Measurements from ENCODE around the gene R3HDM2. TPM values are rescaled to one million over a fixed set of nuclear protein-coding genes. Genes with fewer than 3 reads are reported as not detected.

The R3HDM2 gene
- total and polyA plus RNA-seq, 4 donors = 7.4 to 28.9 (median 15.1) TPM

DNA sequence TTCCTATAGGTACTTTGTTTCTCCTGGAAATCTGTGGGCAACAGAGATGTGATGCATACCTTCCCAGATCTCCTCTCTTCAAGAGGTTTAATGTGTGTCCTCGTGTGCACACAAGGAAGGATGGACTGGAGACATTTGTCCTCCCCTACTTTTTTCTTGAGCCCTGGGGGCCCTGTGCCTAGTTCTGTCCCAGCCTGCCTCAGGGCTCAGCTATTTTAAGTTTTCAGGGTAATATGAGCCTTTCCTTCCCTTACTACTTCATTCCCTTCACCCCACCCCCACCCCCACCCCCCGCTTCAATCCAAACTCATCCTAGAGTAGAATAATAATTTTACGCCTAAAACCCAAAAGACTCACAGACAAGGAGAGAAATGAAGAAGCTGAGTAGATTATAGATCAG lies 180.3 kb downstream of the R3HDM2 start:
- no peak overlapping the region for H3K9ac ChIP-seq (ENCODE audit: low read depth in 1 of 2, low read length in 2 of 2)
- TF ChIP-seq GABPA (IDR thresholded peaks at IDR 0.05 in 1 of 2, conservative IDR thresholded peaks at IDR 0.05 in 1 of 2) = no peak
- TF ChIP-seq FOXA1 (IDR thresholded peaks at IDR 0.05) = no peak
- no peak for TF ChIP-seq NR2F2 (IDR thresholded peaks at IDR 0.05)
- TF ChIP-seq, protein P1, sequence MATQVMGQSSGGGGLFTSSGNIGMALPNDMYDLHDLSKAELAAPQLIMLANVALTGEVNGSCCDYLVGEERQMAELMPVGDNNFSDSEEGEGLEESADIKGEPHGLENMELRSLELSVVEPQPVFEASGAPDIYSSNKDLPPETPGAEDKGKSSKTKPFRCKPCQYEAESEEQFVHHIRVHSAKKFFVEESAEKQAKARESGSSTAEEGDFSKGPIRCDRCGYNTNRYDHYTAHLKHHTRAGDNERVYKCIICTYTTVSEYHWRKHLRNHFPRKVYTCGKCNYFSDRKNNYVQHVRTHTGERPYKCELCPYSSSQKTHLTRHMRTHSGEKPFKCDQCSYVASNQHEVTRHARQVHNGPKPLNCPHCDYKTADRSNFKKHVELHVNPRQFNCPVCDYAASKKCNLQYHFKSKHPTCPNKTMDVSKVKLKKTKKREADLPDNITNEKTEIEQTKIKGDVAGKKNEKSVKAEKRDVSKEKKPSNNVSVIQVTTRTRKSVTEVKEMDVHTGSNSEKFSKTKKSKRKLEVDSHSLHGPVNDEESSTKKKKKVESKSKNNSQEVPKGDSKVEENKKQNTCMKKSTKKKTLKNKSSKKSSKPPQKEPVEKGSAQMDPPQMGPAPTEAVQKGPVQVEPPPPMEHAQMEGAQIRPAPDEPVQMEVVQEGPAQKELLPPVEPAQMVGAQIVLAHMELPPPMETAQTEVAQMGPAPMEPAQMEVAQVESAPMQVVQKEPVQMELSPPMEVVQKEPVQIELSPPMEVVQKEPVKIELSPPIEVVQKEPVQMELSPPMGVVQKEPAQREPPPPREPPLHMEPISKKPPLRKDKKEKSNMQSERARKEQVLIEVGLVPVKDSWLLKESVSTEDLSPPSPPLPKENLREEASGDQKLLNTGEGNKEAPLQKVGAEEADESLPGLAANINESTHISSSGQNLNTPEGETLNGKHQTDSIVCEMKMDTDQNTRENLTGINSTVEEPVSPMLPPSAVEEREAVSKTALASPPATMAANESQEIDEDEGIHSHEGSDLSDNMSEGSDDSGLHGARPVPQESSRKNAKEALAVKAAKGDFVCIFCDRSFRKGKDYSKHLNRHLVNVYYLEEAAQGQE (IDR thresholded peaks at IDR 0.05) = no peak
- TF ChIP-seq EGR1 (IDR thresholded peaks at IDR 0.05; ENCODE audit: low read depth in 2 of 2) = no peak
- TF ChIP-seq HNF4G (IDR thresholded peaks at IDR 0.05) = no peak
- TF ChIP-seq JUND (IDR thresholded peaks at IDR 0.05) = no peak
- TF ChIP-seq, protein P2, sequence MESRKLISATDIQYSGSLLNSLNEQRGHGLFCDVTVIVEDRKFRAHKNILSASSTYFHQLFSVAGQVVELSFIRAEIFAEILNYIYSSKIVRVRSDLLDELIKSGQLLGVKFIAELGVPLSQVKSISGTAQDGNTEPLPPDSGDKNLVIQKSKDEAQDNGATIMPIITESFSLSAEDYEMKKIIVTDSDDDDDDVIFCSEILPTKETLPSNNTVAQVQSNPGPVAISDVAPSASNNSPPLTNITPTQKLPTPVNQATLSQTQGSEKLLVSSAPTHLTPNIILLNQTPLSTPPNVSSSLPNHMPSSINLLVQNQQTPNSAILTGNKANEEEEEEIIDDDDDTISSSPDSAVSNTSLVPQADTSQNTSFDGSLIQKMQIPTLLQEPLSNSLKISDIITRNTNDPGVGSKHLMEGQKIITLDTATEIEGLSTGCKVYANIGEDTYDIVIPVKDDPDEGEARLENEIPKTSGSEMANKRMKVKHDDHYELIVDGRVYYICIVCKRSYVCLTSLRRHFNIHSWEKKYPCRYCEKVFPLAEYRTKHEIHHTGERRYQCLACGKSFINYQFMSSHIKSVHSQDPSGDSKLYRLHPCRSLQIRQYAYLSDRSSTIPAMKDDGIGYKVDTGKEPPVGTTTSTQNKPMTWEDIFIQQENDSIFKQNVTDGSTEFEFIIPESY (IDR thresholded peaks at IDR 0.05) = no peak
- TF ChIP-seq SP1 (IDR thresholded peaks at IDR 0.05) = no peak
- TF ChIP-seq YY1 (IDR thresholded peaks at IDR 0.05) = no peak
- TF ChIP-seq RXRA (IDR thresholded peaks at IDR 0.05) = no peak
- TF ChIP-seq, protein P3, sequence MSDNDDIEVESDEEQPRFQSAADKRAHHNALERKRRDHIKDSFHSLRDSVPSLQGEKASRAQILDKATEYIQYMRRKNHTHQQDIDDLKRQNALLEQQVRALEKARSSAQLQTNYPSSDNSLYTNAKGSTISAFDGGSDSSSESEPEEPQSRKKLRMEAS (IDR thresholded peaks at IDR 0.05) = no peak
- no peak overlapping the region for H3K4me3 ChIP-seq (ENCODE audit: low read depth in 1 of 3, low read length in 3 of 3)
- no peaks in the 10 kb centered on the region for H3K27me3 ChIP-seq (ENCODE audit: control insufficient read depth in 4 of 4, insufficient read depth in 4 of 4, low read length in 3 of 4)
- no peaks in the 10 kb centered on the region for H3K4me1 ChIP-seq (ENCODE audit: control insufficient read depth in 4 of 4, insufficient read depth in 4 of 4, low read length in 3 of 4)
- 94% methylated on average over 3 of the region's 3 CpGs for WGBS
- H3K9me3 ChIP-seq (ENCODE audit: control insufficient read depth in 4 of 4, low read length in 3 of 4) = no peaks in the 10 kb centered on the region
- no peak for DNase-seq (ENCODE audit: low spot score)
- H3K27ac ChIP-seq (ENCODE audit: low read depth in 1 of 2, low read length in 2 of 2) = no peak overlapping the region
- H3K36me3 ChIP-seq (ENCODE audit: control insufficient read depth in 4 of 4, insufficient read depth in 3 of 4, low read depth in 1 of 4, low read length in 3 of 4) = peaks cover 0 to 10% (median 4%) of the 10 kb centered on the region in 4 donors

DNA sequence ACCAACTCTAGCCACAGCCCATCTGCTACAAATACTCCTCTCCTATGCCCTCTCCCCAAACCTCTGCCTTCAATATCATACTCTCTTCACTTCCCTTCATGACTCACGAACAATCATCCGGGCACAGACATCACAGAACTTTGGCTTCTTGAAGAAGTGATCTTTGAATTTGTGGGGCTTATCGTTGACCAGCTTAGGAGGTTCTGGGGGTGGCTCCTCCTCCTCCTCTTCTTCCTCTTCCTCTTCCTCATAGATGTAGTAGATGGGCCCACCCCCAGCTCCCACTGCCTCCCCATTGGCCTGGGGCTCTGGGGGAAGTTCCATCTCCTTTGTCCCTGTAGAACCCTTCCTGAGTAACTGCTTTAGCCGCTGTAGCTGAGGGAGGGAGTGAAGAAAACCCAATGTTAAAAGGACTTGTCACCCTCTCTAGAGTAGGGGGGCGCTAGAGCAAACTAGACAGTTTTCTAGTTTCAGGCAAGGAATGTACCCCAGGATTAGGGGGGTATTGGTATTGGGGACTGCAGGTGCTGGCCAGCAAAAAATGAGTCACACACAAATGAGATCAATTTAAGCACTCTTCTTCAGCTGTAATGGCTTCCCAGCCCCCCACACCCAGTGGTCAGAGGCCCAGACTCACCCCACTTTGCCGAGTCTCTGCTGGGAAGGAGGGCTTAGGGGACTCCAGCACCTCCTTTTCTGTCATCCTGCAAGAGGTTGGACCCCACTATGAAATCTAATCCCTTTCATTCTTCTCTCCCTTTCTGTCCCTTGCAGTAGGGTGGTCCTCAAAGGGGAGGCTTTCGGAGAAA lies 181.7 kb downstream of the R3HDM2 start:
- Histone ChIP-seq H3K4me3 (ENCODE audit: low read depth in 1 of 3, low read length in 3 of 3) (no peak overlapping the region), H3K27me3 (ENCODE audit: control insufficient read depth in 4 of 4, insufficient read depth in 4 of 4, low read length in 3 of 4) (no peaks in the 10 kb centered on the region), H3K36me3 (ENCODE audit: control insufficient read depth in 4 of 4, insufficient read depth in 3 of 4, low read depth in 1 of 4, low read length in 3 of 4) (no peaks in the 10 kb centered on the region), H3K9ac (ENCODE audit: low read depth in 1 of 2, low read length in 2 of 2) (no peak overlapping the region), H3K27ac (ENCODE audit: low read depth in 1 of 2, low read length in 2 of 2) (no peak overlapping the region), H3K9me3 (ENCODE audit: control insufficient read depth in 4 of 4, low read length in 3 of 4) (no peaks in the 10 kb centered on the region), H3K4me1 (ENCODE audit: control insufficient read depth in 4 of 4, insufficient read depth in 4 of 4, low read length in 3 of 4) (peaks cover 0 to 8% (median 4%) of the 10 kb centered on the region in 4 donors)
- 84% methylated on average over 7 of the region's 7 CpGs for WGBS
- DNase-seq (ENCODE audit: low spot score) = no peak
- TF ChIP-seq YY1 (IDR thresholded peaks at IDR 0.05) (no peak), RXRA (IDR thresholded peaks at IDR 0.05) (no peak), FOXA2 (IDR thresholded peaks at IDR 0.05) (no peak), TAF1 (conservative IDR thresholded peaks at IDR 0.05) (no peak), HNF4A (conservative IDR thresholded peaks at IDR 0.05) (no peak), GABPA (IDR thresholded peaks at IDR 0.05 in 1 of 2, conservative IDR thresholded peaks at IDR 0.05 in 1 of 2) (no peak)
- TF ChIP-seq, protein P4, sequence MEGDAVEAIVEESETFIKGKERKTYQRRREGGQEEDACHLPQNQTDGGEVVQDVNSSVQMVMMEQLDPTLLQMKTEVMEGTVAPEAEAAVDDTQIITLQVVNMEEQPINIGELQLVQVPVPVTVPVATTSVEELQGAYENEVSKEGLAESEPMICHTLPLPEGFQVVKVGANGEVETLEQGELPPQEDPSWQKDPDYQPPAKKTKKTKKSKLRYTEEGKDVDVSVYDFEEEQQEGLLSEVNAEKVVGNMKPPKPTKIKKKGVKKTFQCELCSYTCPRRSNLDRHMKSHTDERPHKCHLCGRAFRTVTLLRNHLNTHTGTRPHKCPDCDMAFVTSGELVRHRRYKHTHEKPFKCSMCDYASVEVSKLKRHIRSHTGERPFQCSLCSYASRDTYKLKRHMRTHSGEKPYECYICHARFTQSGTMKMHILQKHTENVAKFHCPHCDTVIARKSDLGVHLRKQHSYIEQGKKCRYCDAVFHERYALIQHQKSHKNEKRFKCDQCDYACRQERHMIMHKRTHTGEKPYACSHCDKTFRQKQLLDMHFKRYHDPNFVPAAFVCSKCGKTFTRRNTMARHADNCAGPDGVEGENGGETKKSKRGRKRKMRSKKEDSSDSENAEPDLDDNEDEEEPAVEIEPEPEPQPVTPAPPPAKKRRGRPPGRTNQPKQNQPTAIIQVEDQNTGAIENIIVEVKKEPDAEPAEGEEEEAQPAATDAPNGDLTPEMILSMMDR (IDR thresholded peaks at IDR 0.05; ENCODE audit: low read depth, low read length, missing input control) = no peak
- TF ChIP-seq, protein P3 (IDR thresholded peaks at IDR 0.05) = no peak
- TF ChIP-seq, protein P1 (IDR thresholded peaks at IDR 0.05) = no peak
- TF ChIP-seq, protein P5, sequence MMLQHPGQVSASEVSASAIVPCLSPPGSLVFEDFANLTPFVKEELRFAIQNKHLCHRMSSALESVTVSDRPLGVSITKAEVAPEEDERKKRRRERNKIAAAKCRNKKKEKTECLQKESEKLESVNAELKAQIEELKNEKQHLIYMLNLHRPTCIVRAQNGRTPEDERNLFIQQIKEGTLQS (IDR thresholded peaks at IDR 0.05) = no peak

All from liver (tissue), 9 donors.